SK-N-SH (cell line): ENCODE data around the gene SLC12A3. TPM values are rescaled to one million over a fixed set of nuclear protein-coding genes. Genes with fewer than 3 reads are reported as not detected.

Experiments
- CTCF ChIA-PET: fragments of 300-600, 350-600 bp; formaldehyde crosslinking; extraction: SDS; loops from one replicate; lab custom pipeline; 2021; lab: Yijun Ruan, JAX
- POLR2A ChIA-PET: fragments of 350-600 bp; sonication (Branson Sonifier 250); formaldehyde crosslinking; extraction: SDS; loops from one replicate; lab custom pipeline; 2020; ENCODE audit warnings: antibody characterized with exemption, inconsistent platforms; lab: Yijun Ruan, JAX
- DNase-seq: peaks from one replicate; pipeline ENCODE4 v3.0.0; 2012
- H2AFZ ChIP-seq: fragments of 200-600 bp; sonication (generic); 2 replicates; pipeline ENCODE4 v1.8.1; 2016; ENCODE audit warnings: antibody characterized with exemption, mild to moderate bottlenecking, low read depth
- H3F3A ChIP-seq: fragments of 200-600 bp; sonication (generic); replicated peaks from 2 replicates; pipeline ENCODE3; 2016; ENCODE audit warnings: antibody characterized with exemption, mild to moderate bottlenecking; ENCODE audit not compliant: insufficient read depth
- H3K27ac ChIP-seq, 2 experiments: fragments of 200-500 bp in 1 of 2; fragments of 200-600 bp in 1 of 2; sonication (Bioruptor generic) in 1 of 2; sonication (generic), shearing (Covaris generic) in 1 of 2; 2 replicates each; pipeline versions ENCODE4 v1.5.1 to v1.6.1; 2014 to 2016; ENCODE audit warnings: low read depth in 2 of 2, inconsistent platforms in 1 of 2, low read length in 1 of 2, mild to moderate bottlenecking in 1 of 2, mixed read lengths in 1 of 2
- H3K27me3 ChIP-seq: fragments of 200-600 bp; sonication (generic), shearing (Covaris generic); 2 replicates; pipeline ENCODE4 v1.6.1; 2016; ENCODE audit warnings: mixed run types; ENCODE audit not compliant: insufficient read depth
- H3K36me3 ChIP-seq, 2 experiments: fragments of 200-500 bp in 1 of 2; fragments of 200-600 bp in 1 of 2; sonication (Bioruptor generic) in 1 of 2; sonication (generic) in 1 of 2; replicated peaks in 1 of 2; 2 replicates each; pipeline versions ENCODE3 to v1.5.1; 2014 to 2016; ENCODE audit warnings: low read length in 1 of 2, mild to moderate bottlenecking in 1 of 2; ENCODE audit not compliant: insufficient read depth in 2 of 2, control insufficient read depth in 1 of 2
- H3K4me1 ChIP-seq, 2 experiments: fragments of 200-500 bp in 1 of 2; fragments of 200-600 bp in 1 of 2; sonication (Bioruptor generic) in 1 of 2; sonication (generic), shearing (Covaris generic) in 1 of 2; 2 replicates each; pipeline versions ENCODE4 v1.5.1 to v1.6.1; 2014 to 2016; ENCODE audit warnings: low read depth in 1 of 2, low read length in 1 of 2, mixed run types in 1 of 2; ENCODE audit not compliant: insufficient read depth in 2 of 2, control insufficient read depth in 1 of 2
- H3K4me2 ChIP-seq: fragments of 200-600 bp; sonication (generic), shearing (Covaris generic); 2 replicates; pipeline ENCODE4 v1.6.1; 2017; ENCODE audit warnings: mixed run types
- H3K4me3 ChIP-seq, 2 experiments: fragments of 200-500 bp in 1 of 2; fragments of 200-600 bp in 1 of 2; sonication (Bioruptor generic) in 1 of 2; sonication (generic), shearing (Covaris generic) in 1 of 2; 2 replicates each; pipeline versions ENCODE4 v1.5.1 to v1.8.1; 2014 to 2016; ENCODE audit warnings: low read depth in 2 of 2, inconsistent platforms in 1 of 2, low read length in 1 of 2, mild to moderate bottlenecking in 1 of 2, mixed read lengths in 1 of 2, moderate library complexity in 1 of 2
- H3K79me2 ChIP-seq: fragments of 200-600 bp; sonication (generic); 2 replicates; pipeline ENCODE4 v1.8.1; 2017; ENCODE audit warnings: mild to moderate bottlenecking; ENCODE audit not compliant: insufficient read depth
- H3K9ac ChIP-seq: fragments of 200-600 bp; sonication (generic); 2 replicates; pipeline ENCODE4 v1.6.1; 2017; ENCODE audit warnings: mixed run types
- H3K9me2 ChIP-seq: fragments of 200-600 bp; sonication (generic); 2 replicates; pipeline ENCODE4 v1.6.1; 2017; ENCODE audit warnings: mixed run types
- H3K9me3 ChIP-seq: fragments of 200-600 bp; sonication (generic); 2 replicates; pipeline ENCODE4 v1.6.1; 2017; ENCODE audit warnings: mixed run types, mild to moderate bottlenecking, moderate library complexity
- H4K20me1 ChIP-seq: fragments of 200-600 bp; sonication (generic); 2 replicates; pipeline ENCODE4 v1.6.1; 2017; ENCODE audit warnings: mild to moderate bottlenecking, mixed run types; ENCODE audit not compliant: insufficient read depth
- EP300 ChIP-seq, 2 experiments: IDR thresholded peaks; 2 replicates each; pipeline versions ENCODE4 v1.4.0 to v1.6.1; 2012; ENCODE audit warnings: borderline replicate concordance in 1 of 2, low read depth in 1 of 2, low read length in 1 of 2
- EZH2phosphoT487 ChIP-seq: fragments of 200-600 bp; sonication (generic); IDR thresholded peaks from 2 replicates; pipeline ENCODE4 v1.6.1; 2017; ENCODE audit warnings: low read depth, mixed run types, mild to moderate bottlenecking, antibody characterized with exemption, moderate library complexity, borderline replicate concordance
- FOSL2 ChIP-seq: IDR thresholded peaks from 2 replicates; pipeline ENCODE4 v1.4.0; 2012; ENCODE audit warnings: low read depth, mild to moderate bottlenecking, moderate library complexity, borderline replicate concordance
- FOXJ3 ChIP-seq: sonication (generic); formaldehyde crosslinking; IDR thresholded peaks from 2 replicates; pipeline ENCODE4 v1.5.1; 2020; ENCODE audit warnings: mild to moderate bottlenecking, missing genetic modification reagents
- FOXM1 ChIP-seq: IDR thresholded peaks from 2 replicates; pipeline ENCODE4 v1.4.0; 2012; ENCODE audit warnings: low read depth, mild to moderate bottlenecking
- GABPA ChIP-seq: IDR thresholded peaks from 2 replicates; pipeline ENCODE4 v1.4.0; 2012; ENCODE audit warnings: low read depth, mild to moderate bottlenecking
- GATA2 ChIP-seq: sonication (generic); formaldehyde crosslinking; IDR thresholded peaks from 2 replicates; pipeline ENCODE4 v1.5.0; 2020; ENCODE audit warnings: mild to moderate bottlenecking, missing genetic modification reagents
- JUND ChIP-seq: IDR thresholded peaks from 2 replicates; pipeline ENCODE4 v1.4.0; 2012
- MEF2A ChIP-seq: IDR thresholded peaks from 2 replicates; pipeline ENCODE4 v1.4.0; 2012; ENCODE audit warnings: low read depth, borderline replicate concordance
- MXI1 ChIP-seq: IDR thresholded peaks from 2 replicates; pipeline ENCODE4 v1.6.1; 2012; ENCODE audit warnings: mild to moderate bottlenecking, low read depth, low read length, improper control_type of control experiment
- NFIC ChIP-seq: IDR thresholded peaks from 2 replicates; pipeline ENCODE4 v1.4.0; 2012; ENCODE audit warnings: borderline replicate concordance
- NRF1 ChIP-seq: IDR thresholded peaks from 2 replicates; pipeline ENCODE4 v1.6.1; 2012; ENCODE audit warnings: low read depth, mild to moderate bottlenecking, low read length
- POLR2AphosphoS5 ChIP-seq: IDR thresholded peaks from 2 replicates; pipeline ENCODE4 v1.6.1; 2012; ENCODE audit warnings: low read depth, low read length
- RAD21 ChIP-seq: IDR thresholded peaks from 2 replicates; pipeline ENCODE4 v1.6.1; 2012; ENCODE audit warnings: mild to moderate bottlenecking, low read length
- RCOR1 ChIP-seq: fragments of 150-350 bp; IDR thresholded peaks from 2 replicates; pipeline ENCODE4 v1.6.1; 2017; ENCODE audit warnings: antibody characterized with exemption, low read length
- REST ChIP-seq: IDR thresholded peaks from 2 replicates; pipeline ENCODE4 v1.6.1; 2012; ENCODE audit warnings: mild to moderate bottlenecking, low read depth, low read length, moderate library complexity
- RFX5 ChIP-seq: IDR thresholded peaks from 2 replicates; pipeline ENCODE4 v1.6.1; 2012; ENCODE audit warnings: mild to moderate bottlenecking, improper control_type of control experiment, low read length
- RXRA ChIP-seq: IDR thresholded peaks from 2 replicates; pipeline ENCODE4 v1.4.0; 2012; ENCODE audit warnings: low read depth, mild to moderate bottlenecking, borderline replicate concordance
- SIN3A ChIP-seq: IDR thresholded peaks from 2 replicates; pipeline ENCODE4 v1.6.1; 2012; ENCODE audit warnings: low read depth, mild to moderate bottlenecking, low read length, moderate library complexity, borderline replicate concordance
- SMC3 ChIP-seq: IDR thresholded peaks from 2 replicates; pipeline ENCODE4 v1.6.1; 2012; ENCODE audit warnings: low read depth, low read length, improper control_type of control experiment
- TCF12 ChIP-seq: IDR thresholded peaks from 2 replicates; pipeline ENCODE4 v1.4.0; 2012
- TEAD4 ChIP-seq: IDR thresholded peaks from 2 replicates; pipeline ENCODE4 v1.4.0; 2012; ENCODE audit warnings: mild to moderate bottlenecking, borderline replicate concordance; ENCODE audit not compliant: insufficient read depth
- USF1 ChIP-seq: IDR thresholded peaks from 2 replicates; pipeline ENCODE4 v1.4.0; 2012; ENCODE audit warnings: low read depth, borderline replicate concordance
- YY1 ChIP-seq: IDR thresholded peaks from 2 replicates; pipeline ENCODE4 v1.4.0; 2012; ENCODE audit warnings: low read depth, mild to moderate bottlenecking
- WGBS: methylation state at CpG from one replicate; pipeline ENCODE4 v1.1.6; 2017; ENCODE audit warnings: low lambda C conversion rate; 5-methylcytosine and 5-hydroxymethylcytosine counted together
- polyA plus RNA-seq, 3 experiments: library from polyadenylated mRNA; depleted of rRNA; stranded (reverse); fragments of >200 nt; gene quantifications; 2 replicates each; pipeline ENCODE4 v1.2.3, GENCODE V29; 2012
- TF ChIP-seq, protein P1 (sequence below): fragments of 150-350 bp; IDR thresholded peaks from 2 replicates; pipeline ENCODE4 v1.6.1; 2016; ENCODE audit warnings: mild to moderate bottlenecking, low read depth, low read length
- TF ChIP-seq, protein P2 (sequence below): IDR thresholded peaks from 2 replicates; pipeline ENCODE4 v1.4.0; 2012; ENCODE audit warnings: low read depth

SLC12A3 gene
- polyA plus RNA-seq, 1 of the 3 experiments (the other 2 are of a cell fraction): not detected

DNA sequence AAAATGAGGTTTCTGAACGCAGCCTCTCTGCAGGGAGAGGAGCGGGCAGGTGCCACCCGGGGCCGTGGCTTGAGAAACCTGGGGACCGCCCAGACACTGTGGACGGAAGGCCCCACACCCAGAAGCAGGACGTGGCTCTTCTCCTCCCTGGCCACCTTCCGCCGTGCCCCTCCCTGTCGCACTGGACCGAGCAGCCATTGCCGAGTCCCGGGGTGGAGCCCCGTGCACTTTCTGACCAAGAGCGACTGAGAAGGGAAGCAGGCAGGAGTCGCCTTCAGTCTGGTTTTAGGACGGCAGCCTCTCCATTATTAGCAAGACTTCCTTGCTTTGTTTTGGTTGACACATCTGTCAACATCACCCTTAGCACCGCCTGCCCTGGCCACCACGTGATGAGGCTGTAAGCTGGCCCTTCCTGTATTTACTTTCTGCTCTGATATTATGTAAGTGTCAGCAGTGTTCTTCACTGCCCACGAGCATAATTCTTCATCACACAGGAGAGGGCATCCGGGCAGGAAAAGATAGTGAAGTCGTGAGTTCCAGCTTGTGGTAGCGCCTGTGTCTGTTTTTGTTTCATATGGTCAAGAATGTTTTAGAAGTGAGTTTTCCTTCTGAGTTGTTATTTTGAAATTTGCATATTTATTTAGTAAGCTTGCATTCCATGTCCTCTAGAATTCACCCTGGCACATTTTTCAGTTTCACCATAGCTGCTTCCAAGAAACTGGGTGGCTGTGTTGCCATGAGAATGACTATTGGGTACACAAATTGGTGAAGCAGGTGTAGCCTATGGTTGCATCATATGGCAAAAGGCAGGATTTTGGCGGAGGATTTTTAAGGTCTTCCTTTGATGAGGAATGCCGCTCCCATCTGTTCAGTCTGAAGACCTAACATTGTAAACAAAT, 68.0 kb downstream of the SLC12A3 start:
- Histone ChIP-seq H3K4me3 (peak overlapping the region; percentile 84 to 99), H3K4me1 (peaks cover 18 to 32% of the 10 kb centered on the region in 2 experiments; a peak in 3 of 4 replicates), H2AFZ (no peak overlapping the region), H3K36me3 (peaks cover 33 to 36% of the 10 kb centered on the region in 2 experiments), H3K9me3 (no peaks in the 10 kb centered on the region), H3K27ac (peak overlapping the region; percentile 69 to 90), H3F3A (peaks cover 14% of the 10 kb centered on the region), H3K4me2 (peak overlapping the region; percentile 66), H4K20me1 (peaks cover 48% of the 10 kb centered on the region), H3K27me3 (no peaks in the 10 kb centered on the region), H3K79me2 (peaks cover 60% of the 10 kb centered on the region), H3K9ac (peak overlapping the region; percentile 88), H3K9me2 (no peaks in the 10 kb centered on the region)
- DNase-seq: peak; percentile 67
- ChIA-PET CTCF (interaction anchor here (0.5 to 3.6 kb wide), 10 partner anchors 15 to 1228 kb away, joined by 3 to 21 read pairs (median 4); no protein-coding TSS in a partner anchor), POLR2A (interaction anchor here (0.7 to 5.8 kb wide), 7 partner anchors 11 to 79 kb away, joined by 3 to 43 read pairs (median 3); partner anchors contain the start of gene SLC12A3)
- 6% methylated on average over 23 of the region's 25 CpGs for WGBS
- TF ChIP-seq SIN3A: peak; percentile 97
- TF ChIP-seq EZH2phosphoT487: no peak
- peak; percentile 65; the same call in 1 of the 2 replicates for TF ChIP-seq YY1
- no peak for TF ChIP-seq GATA2 (CRISPR knock-in tag)
- TF ChIP-seq, protein P1, sequence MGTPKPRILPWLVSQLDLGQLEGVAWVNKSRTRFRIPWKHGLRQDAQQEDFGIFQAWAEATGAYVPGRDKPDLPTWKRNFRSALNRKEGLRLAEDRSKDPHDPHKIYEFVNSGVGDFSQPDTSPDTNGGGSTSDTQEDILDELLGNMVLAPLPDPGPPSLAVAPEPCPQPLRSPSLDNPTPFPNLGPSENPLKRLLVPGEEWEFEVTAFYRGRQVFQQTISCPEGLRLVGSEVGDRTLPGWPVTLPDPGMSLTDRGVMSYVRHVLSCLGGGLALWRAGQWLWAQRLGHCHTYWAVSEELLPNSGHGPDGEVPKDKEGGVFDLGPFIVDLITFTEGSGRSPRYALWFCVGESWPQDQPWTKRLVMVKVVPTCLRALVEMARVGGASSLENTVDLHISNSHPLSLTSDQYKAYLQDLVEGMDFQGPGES: no peak
- TF ChIP-seq JUND: no peak
- no peak for TF ChIP-seq REST
- no peak for TF ChIP-seq NFIC
- TF ChIP-seq TCF12: no peak
- TF ChIP-seq NRF1: no peak
- peak; percentile 89 for TF ChIP-seq USF1
- no peak for TF ChIP-seq SMC3
- TF ChIP-seq, protein P2, sequence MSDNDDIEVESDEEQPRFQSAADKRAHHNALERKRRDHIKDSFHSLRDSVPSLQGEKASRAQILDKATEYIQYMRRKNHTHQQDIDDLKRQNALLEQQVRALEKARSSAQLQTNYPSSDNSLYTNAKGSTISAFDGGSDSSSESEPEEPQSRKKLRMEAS: peak; percentile 95
- no peak for TF ChIP-seq POLR2AphosphoS5
- no peak for TF ChIP-seq RCOR1
- no peak for TF ChIP-seq EP300 (IDR thresholded peaks at IDR 0.05; ENCODE audit: borderline replicate concordance in 1 of 2, low read depth in 1 of 2, low read length in 1 of 2)
- TF ChIP-seq RXRA: no peak
- no peak for TF ChIP-seq FOXJ3
- peak; percentile 98 for TF ChIP-seq MXI1
- TF ChIP-seq RFX5: no peak
- no peak for TF ChIP-seq FOSL2
- no peak for TF ChIP-seq TEAD4
- TF ChIP-seq MEF2A: no peak
- no peak for TF ChIP-seq RAD21
- TF ChIP-seq GABPA: peak; percentile 32; the same call in 1 of the 2 replicates
- TF ChIP-seq FOXM1: no peak
